GM12891 (cell line): ENCODE data around the gene HCFC1.

ENCODE experiments used
- DNase-seq: peaks from one replicate; pipeline ENCODE4 v3.0.0; 2011; ENCODE audit warnings: low spot score; ENCODE audit not compliant: insufficient read length
- FAIRE-seq: peaks from 2 replicates; lab custom pipeline; 2011; peaks lifted over from hg19 to GRCh38; lab: Jason Lieb, UNC
- PAX5 ChIP-seq: IDR thresholded peaks from 2 replicates; pipeline ENCODE4 v1.6.1; 2011; ENCODE audit warnings: low read length, moderate library complexity, mild to moderate bottlenecking; ENCODE audit not compliant: insufficient read depth, severe bottlenecking
- POLR2A ChIP-seq: IDR thresholded peaks from 2 replicates; pipeline ENCODE4 v1.6.1; 2011; ENCODE audit warnings: low read depth, low read length, control low read depth
- POLR2AphosphoS5 ChIP-seq: IDR thresholded peaks from 2 replicates; pipeline ENCODE4 v1.6.1; 2011; ENCODE audit warnings: low read depth, low read length, control low read depth
- POU2F2 ChIP-seq: IDR thresholded peaks from 2 replicates; pipeline ENCODE4 v1.6.1; 2011; ENCODE audit warnings: low read depth, mild to moderate bottlenecking, control low read depth, low read length, moderate library complexity
- SPI1 ChIP-seq: IDR thresholded peaks from 2 replicates; pipeline ENCODE4 v1.6.1; 2011; ENCODE audit warnings: low read depth, low read length, control low read depth
- TAF1 ChIP-seq: IDR thresholded peaks from 2 replicates; pipeline ENCODE4 v1.6.1; 2011; ENCODE audit warnings: low read depth, low read length, control low read depth

The HCFC1 gene

DNA sequence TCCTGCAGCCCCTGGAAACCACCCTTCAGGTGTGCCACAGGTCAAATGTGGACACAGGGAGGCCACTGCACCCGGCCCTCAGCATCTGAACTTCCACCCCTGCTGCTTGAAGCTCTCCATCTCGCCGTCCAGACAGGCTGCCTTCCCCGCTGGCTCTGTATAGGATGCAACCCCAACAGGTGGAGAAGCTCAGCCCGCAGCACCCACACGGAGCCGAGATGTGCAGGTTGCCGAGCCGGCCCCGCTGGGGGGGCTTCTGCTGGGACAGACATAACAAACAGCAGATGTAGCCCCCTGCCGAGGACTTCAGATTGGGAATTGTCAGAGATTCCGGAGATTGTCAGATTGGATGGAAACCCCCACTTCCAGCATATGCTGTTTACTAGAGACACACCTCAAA, 21.5 kb upstream of the HCFC1 start:
- TF ChIP-seq SPI1 (no peak), POLR2A (no peak), POU2F2 (no peak), PAX5 (no peak), TAF1 (no peak), POLR2AphosphoS5 (no peak)
- DNase-seq (no peak), FAIRE-seq (no peak)

DNA sequence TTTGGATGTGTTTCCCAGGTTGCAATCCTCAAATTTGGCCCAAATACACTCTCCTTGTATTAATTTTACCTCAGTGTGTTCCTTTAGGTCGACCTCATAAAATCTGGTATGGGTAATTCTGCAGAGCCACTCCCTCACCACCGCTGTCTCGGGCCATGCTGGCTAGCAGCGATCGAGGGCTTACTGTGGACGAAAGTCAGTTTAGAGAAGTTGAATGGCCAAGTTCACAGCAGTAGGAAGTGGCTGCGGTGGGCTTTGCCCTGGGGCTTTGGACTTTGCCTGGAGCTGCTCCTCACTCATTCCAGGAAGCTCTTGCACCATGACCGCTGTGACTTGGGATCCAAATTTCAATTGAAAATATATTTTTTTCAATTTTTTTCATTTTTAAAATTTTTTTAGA, 20.6 kb upstream of the HCFC1 start:
- no peak for DNase-seq
- TF ChIP-seq POU2F2: no peak
- TF ChIP-seq SPI1: no peak
- TF ChIP-seq POLR2AphosphoS5: no peak
- no peak for TF ChIP-seq POLR2A
- no peak for TF ChIP-seq TAF1
- no peak for TF ChIP-seq PAX5
- no peak for FAIRE-seq

DNA sequence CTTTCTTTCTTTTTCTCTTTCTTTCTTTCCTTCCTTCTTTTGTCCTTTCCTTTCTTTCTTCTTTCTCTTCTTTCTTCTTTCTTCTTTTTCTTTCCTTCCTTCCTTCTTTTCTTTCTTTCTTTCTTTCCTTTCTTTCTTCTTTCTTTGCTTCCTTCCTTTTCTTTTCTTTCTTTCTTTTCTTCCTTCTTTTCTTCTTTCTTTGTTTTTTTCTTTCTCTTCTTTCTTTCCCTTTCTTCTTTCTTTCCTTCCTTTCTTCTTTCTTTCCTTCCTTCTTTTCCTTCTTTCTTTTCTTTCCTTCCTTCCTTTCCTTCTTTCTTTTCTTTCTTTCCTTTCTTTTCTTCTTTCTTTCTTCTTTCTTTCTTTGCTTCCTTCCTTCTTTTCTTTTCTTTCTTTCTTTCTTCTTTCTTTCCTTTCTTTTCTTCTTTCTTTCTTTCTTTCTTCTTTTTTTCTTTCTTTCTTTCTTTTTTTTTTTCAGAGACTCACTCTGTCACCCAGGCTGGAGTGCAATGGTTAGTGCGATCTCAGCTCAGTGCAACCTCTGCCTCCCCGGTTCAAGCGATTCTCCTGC, 19.5 kb upstream of the HCFC1 start:
- no peak for DNase-seq
- FAIRE-seq: no peak
- TF ChIP-seq POLR2AphosphoS5: no peak
- no peak for TF ChIP-seq PAX5
- TF ChIP-seq TAF1: no peak
- no peak for TF ChIP-seq POU2F2
- TF ChIP-seq SPI1: no peak
- TF ChIP-seq POLR2A: no peak

DNA sequence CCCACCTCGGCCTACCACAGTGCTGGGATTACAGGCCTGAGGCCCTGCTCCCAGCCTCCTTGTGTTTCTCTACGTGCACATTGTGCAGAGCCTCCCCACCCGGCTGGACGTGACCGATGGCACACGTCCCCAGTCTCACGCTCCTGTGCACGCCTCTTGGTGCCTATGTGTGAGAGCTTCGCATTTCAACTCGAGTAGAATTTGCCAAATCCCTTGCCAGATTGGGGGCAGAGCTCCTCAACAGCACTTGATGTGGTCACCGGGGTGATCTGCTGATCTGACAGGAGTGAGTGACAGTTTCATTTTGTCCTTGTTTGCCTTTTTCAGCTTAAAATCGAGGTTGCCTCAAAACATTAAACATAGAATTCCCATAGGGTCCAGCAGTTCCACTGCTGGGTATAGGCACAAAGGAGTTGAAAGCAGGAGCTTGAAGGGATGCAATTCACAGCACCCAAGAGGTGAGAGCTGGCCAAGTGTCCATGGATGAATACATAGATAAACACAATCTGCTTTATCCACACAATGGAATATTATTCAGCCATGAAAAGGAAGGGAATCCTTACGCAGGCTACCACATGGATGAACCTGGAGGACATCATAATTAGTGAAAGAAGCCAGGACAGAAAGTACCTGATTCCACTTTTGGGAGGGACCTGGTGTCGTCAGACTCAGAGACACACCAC, 18.5 kb upstream of the HCFC1 start:
- peak; percentile 23 for FAIRE-seq
- no peak for DNase-seq
- TF ChIP-seq POLR2A: no peak
- TF ChIP-seq SPI1: no peak
- no peak for TF ChIP-seq POLR2AphosphoS5
- no peak for TF ChIP-seq POU2F2
- no peak for TF ChIP-seq TAF1
- no peak for TF ChIP-seq PAX5

DNA sequence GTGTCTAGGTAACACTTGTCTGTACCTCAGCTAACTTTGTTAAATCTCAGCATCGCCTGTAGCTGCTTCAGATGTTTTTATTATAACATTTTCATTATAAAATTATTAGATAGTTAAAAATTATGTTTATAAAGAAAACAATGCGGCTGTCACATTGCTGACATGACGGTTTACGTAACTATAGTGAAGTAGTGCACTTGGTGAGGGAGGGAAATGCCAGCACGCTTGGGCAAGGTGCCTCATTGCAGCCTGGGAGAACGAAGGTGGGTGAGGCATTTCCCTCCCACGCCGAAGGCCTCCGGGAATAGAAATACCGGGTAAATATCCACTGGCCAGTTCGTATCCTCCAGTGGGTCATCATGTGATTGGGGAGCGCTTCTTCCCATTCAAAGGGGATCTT, 16.9 kb upstream of the HCFC1 start:
- TF ChIP-seq SPI1 (no peak), POU2F2 (no peak), POLR2AphosphoS5 (no peak), PAX5 (no peak), TAF1 (no peak), POLR2A (no peak)
- DNase-seq (no peak), FAIRE-seq (no peak)

DNA sequence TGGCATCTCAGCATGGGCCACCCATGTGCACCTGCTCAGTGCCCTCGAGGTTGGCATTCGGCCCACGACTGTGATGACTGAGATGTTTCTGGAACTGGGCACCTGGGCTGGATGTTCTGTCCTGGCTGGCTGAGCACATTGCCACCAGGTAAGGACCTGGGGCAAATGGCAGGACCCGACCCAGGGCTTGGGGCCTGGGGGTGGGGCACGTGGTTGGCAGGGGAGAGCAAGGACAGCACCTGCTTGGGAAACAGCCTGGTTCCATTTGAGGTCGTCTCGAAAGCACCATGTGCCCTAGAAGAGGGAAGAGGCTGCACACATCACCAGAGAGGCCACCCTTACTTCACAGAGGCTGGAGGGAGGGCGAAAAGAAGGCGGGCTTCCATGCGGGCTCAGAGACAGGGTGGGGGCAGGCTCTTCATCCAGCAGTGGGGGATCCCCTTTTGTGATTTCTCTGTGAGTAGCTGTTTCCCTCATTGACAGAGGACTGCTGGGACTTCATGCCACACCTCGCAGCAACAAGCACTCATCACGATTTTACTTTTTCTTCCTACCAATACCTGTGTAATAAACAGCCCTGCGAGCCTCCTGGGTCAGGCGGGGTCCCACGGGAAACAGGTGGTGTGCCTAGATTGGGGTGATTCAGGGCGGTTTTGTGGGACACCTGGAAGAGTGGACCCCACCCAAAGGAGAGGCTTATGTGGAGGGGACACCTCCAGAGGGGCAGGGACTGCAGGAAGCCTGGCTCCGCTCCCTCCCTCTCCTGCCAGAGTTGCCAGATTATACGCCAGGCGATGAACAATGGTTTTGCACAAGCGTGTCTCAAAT, 12.9 kb upstream of the HCFC1 start:
- no peak for DNase-seq

DNA sequence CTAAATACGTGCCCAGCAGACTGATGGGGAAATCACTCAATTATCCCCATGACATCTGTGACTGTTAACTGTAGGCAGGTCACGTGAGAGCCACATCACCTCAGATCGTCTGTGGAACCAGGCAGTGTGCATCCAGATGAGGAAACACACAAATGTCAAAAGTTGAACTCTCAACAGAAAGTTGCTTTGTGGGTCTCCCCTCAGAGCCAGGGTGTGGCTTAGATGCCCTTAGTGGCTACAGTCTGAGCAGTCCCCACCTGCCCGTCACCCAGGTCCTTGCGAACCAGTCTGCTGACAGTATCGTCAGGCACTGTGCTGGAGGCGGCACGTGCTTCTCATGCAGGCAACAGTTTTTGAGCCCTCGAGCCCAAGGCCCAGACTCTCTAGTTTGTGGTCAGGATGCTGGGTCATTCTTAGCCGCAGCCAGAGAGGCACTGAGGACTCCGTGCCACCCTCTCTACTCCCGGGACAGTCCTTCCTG, 11.7 kb upstream of the HCFC1 start:
- FAIRE-seq: peak; percentile 91
- DNase-seq: no peak
- TF ChIP-seq POLR2AphosphoS5 (no peak), POLR2A (no peak), TAF1 (no peak)

More for the DNA sequence above, 12.9 kb upstream of the HCFC1 start:
- peak; percentile 84 for FAIRE-seq
- TF ChIP-seq POU2F2 (no peak), SPI1 (no peak), POLR2A (no peak), TAF1 (no peak), PAX5 (no peak), POLR2AphosphoS5 (no peak)

DNA sequence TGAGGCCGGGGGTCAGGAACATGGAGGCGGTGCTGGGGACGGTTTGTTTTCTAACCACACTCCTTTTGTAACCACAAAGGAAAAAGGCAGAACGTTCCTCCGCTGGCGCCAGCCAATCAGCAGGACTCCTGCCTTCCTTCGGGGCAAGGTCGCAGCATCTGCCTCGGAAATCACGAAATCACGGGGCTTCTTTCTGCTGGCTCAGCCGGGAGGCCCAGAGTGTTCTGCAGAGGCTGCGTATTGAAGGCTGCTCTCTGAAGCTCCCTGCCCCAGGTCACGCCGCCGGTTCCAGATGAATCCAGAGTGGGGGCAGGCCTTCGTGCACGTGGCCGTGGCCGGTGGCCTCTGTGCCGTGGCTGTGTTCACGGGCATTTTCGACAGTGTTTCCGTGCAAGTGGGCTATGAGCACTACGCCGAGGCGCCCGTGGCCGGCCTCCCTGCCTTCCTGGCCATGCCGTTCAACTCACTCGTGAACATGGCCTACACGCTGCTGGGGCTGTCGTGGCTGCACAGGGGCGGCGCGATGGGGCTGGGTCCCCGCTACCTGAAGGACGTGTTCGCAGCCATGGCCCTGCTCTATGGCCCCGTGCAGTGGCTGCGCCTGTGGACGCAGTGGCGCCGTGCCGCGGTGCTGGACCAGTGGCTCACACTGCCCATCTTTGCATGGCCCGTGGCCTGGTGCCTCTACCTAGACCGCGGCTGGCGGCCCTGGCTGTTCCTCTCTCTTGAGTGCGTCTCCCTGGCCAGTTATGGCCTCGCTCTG, 10.3 kb upstream of the HCFC1 start:
- FAIRE-seq (no peak), DNase-seq (no peak)
- TF ChIP-seq TAF1 (no peak), POU2F2 (no peak), POLR2AphosphoS5 (no peak), PAX5 (no peak), SPI1 (no peak), POLR2A (no peak)
